GM23338 (cell line): ENCODE measurements around the gene LONRF2. TPM values are rescaled to one million over a fixed set of nuclear protein-coding genes. Genes with fewer than 3 reads are reported as not detected.

ENCODE experiments used
- ATAC-seq: fragments of 200-7000 bp; cut with Tn5 transposase; 3 replicates; pipeline ENCODE4 v1.9.1; 2020
- DNase-seq: peaks from one replicate; pipeline ENCODE4 v3.0.0-alpha.2; 2015; ENCODE audit warnings: low spot score
- H2AFZ ChIP-seq: fragments of 200-600 bp; sonication (generic); 2 replicates; pipeline ENCODE4 v1.8.0; 2016; ENCODE audit warnings: antibody characterized with exemption, mild to moderate bottlenecking, moderate library complexity
- H3F3A ChIP-seq: fragments of 200-600 bp; sonication (generic); replicated peaks from 2 replicates; pipeline ENCODE4 v1.8.0; 2017; ENCODE audit warnings: antibody characterized with exemption, mixed run types, low read depth
- H3K27ac ChIP-seq: fragments of 200-600 bp; sonication (generic); 2 replicates; pipeline ENCODE4 v1.6.1; 2016; ENCODE audit warnings: low read depth
- H3K27me3 ChIP-seq: fragments of 200-600 bp; sonication (generic); 2 replicates; pipeline ENCODE4 v1.8.0; 2016; ENCODE audit warnings: mild to moderate bottlenecking, mixed run types, moderate library complexity; ENCODE audit not compliant: insufficient read depth
- H3K36me3 ChIP-seq: fragments of 200-600 bp; sonication (generic); 2 replicates; pipeline ENCODE4 v1.8.0; 2016; ENCODE audit warnings: mild to moderate bottlenecking; ENCODE audit not compliant: insufficient read depth
- H3K4me1 ChIP-seq: fragments of 200-600 bp; sonication (generic); 2 replicates; pipeline ENCODE4 v1.8.0; 2016; ENCODE audit warnings: mild to moderate bottlenecking, moderate library complexity; ENCODE audit not compliant: insufficient read depth
- H3K4me2 ChIP-seq: fragments of 200-600 bp; sonication (generic); 2 replicates; pipeline ENCODE4 v1.7.1; 2017; ENCODE audit warnings: mixed run types
- H3K4me3 ChIP-seq: fragments of 200-600 bp; sonication (generic); 2 replicates; pipeline ENCODE4 v1.6.1; 2016; ENCODE audit warnings: mixed run types
- H3K79me2 ChIP-seq: fragments of 200-600 bp; sonication (generic); replicated peaks from 2 replicates; pipeline ENCODE4 v1.8.0; 2017; ENCODE audit warnings: mild to moderate bottlenecking; ENCODE audit not compliant: insufficient read depth
- H3K9me2 ChIP-seq: fragments of 200-600 bp; sonication (generic); 2 replicates; pipeline ENCODE4 v1.8.0; 2017; ENCODE audit not compliant: insufficient read depth
- H4K20me1 ChIP-seq: fragments of 200-600 bp; sonication (generic); replicated peaks from 2 replicates; pipeline ENCODE4 v1.8.0; 2017; ENCODE audit warnings: mild to moderate bottlenecking; ENCODE audit not compliant: insufficient read depth
- H3K27ac Mint-ChIP-seq: 2 replicates; pipeline ENCODE4 v1.8.0; 2020; ENCODE audit warnings: inconsistent platforms, mild to moderate bottlenecking, moderate library complexity, mixed read lengths
- H3K27me3 Mint-ChIP-seq: 3 replicates; pipeline ENCODE4 v1.8.0; 2022; ENCODE audit warnings: low read depth, mild to moderate bottlenecking, moderate library complexity, mixed read lengths, inconsistent platforms; ENCODE audit not compliant: insufficient read depth, poor library complexity
- H3K36me3 Mint-ChIP-seq: 3 replicates; pipeline ENCODE4 v1.8.0; 2021; ENCODE audit warnings: low read depth, mild to moderate bottlenecking, inconsistent platforms, moderate library complexity, mixed read lengths
- H3K4me1 Mint-ChIP-seq: 3 replicates; pipeline ENCODE4 v1.8.0; 2020; ENCODE audit warnings: mild to moderate bottlenecking, inconsistent platforms, mixed read lengths
- H3K4me3 Mint-ChIP-seq: 3 replicates; pipeline ENCODE4 v1.8.0; 2021; ENCODE audit warnings: moderate library complexity, mild to moderate bottlenecking, inconsistent platforms, mixed read lengths
- H3K9me3 Mint-ChIP-seq: 3 replicates; pipeline ENCODE4 v1.8.0; 2020; ENCODE audit warnings: moderate library complexity, mild to moderate bottlenecking, inconsistent platforms, mixed read lengths
- CREB1 ChIP-seq: fragments of 250-450 bp; sonication (Bioruptor Pico); IDR thresholded peaks from 2 replicates; pipeline ENCODE4 v1.5.0; 2020; ENCODE audit warnings: low read depth, mild to moderate bottlenecking, moderate library complexity
- EZH2 ChIP-seq: fragments of 200-600 bp; sonication (generic); IDR thresholded peaks from one replicate; pipeline ENCODE4 v1.8.0; 2017; ENCODE audit warnings: antibody characterized with exemption, mild to moderate bottlenecking, low read depth; ENCODE audit not compliant: unreplicated experiment
- EZH2phosphoT487 ChIP-seq: fragments of 200-600 bp; sonication (generic); IDR thresholded peaks from one replicate; pipeline ENCODE4 v1.8.1; 2018; ENCODE audit warnings: antibody characterized with exemption; ENCODE audit not compliant: unreplicated experiment
- STAT1 ChIP-seq: IDR thresholded peaks from one replicate; pipeline ENCODE4 v1.6.1; 2016; ENCODE audit warnings: antibody characterized with exemption; ENCODE audit not compliant: unreplicated experiment
- ZNF114 ChIP-seq: fragments of 250-450 bp; sonication (Bioruptor Pico); IDR thresholded peaks from 2 replicates; pipeline ENCODE4 v1.5.0; 2020; ENCODE audit warnings: mild to moderate bottlenecking, moderate library complexity
- polyA plus RNA-seq: library from polyadenylated mRNA; unstranded; fragments of >200 nt; fragmentation: Nextera tagmentation; extraction: Ambion mirVana; gene quantifications from 2 replicates; pipeline ENCODE4 v1.2.1, GENCODE V29; 2016
- total RNA-seq: library from RNA; depleted of rRNA; stranded (reverse); fragments of >200 nt; shearing (Covaris generic); gene quantifications from 2 replicates; pipeline ENCODE4 v1.2.3, GENCODE V29; 2014
- TF ChIP-seq, protein P1 (sequence below), 2 experiments: fragments of 200-600 bp in 1 of 2; sonication (generic) in 1 of 2; conservative IDR thresholded peaks; 2 replicates each; pipeline versions ENCODE4 v1.5.1 to v1.6.1; 2016 to 2017; ENCODE audit warnings: antibody characterized with exemption in 2 of 2, low read depth in 2 of 2, mild to moderate bottlenecking in 2 of 2, moderate library complexity in 1 of 2

The LONRF2 gene
- total and polyA plus RNA-seq, 2 experiments from 2014 or later = 0.05 to 0.24 TPM

GRCh38 chr2:100321179-100321865 lies 979 bp downstream of the LONRF2 start:
- TF ChIP-seq EZH2 = peak; percentile 37
- no peak for TF ChIP-seq STAT1
- TF ChIP-seq, protein P1, sequence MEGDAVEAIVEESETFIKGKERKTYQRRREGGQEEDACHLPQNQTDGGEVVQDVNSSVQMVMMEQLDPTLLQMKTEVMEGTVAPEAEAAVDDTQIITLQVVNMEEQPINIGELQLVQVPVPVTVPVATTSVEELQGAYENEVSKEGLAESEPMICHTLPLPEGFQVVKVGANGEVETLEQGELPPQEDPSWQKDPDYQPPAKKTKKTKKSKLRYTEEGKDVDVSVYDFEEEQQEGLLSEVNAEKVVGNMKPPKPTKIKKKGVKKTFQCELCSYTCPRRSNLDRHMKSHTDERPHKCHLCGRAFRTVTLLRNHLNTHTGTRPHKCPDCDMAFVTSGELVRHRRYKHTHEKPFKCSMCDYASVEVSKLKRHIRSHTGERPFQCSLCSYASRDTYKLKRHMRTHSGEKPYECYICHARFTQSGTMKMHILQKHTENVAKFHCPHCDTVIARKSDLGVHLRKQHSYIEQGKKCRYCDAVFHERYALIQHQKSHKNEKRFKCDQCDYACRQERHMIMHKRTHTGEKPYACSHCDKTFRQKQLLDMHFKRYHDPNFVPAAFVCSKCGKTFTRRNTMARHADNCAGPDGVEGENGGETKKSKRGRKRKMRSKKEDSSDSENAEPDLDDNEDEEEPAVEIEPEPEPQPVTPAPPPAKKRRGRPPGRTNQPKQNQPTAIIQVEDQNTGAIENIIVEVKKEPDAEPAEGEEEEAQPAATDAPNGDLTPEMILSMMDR (conservative IDR thresholded peaks at IDR 0.05; ENCODE audit: low read depth in 2 of 2) = peak; percentile 32 to 36; a peak in 3 of 4 replicates

DNA sequence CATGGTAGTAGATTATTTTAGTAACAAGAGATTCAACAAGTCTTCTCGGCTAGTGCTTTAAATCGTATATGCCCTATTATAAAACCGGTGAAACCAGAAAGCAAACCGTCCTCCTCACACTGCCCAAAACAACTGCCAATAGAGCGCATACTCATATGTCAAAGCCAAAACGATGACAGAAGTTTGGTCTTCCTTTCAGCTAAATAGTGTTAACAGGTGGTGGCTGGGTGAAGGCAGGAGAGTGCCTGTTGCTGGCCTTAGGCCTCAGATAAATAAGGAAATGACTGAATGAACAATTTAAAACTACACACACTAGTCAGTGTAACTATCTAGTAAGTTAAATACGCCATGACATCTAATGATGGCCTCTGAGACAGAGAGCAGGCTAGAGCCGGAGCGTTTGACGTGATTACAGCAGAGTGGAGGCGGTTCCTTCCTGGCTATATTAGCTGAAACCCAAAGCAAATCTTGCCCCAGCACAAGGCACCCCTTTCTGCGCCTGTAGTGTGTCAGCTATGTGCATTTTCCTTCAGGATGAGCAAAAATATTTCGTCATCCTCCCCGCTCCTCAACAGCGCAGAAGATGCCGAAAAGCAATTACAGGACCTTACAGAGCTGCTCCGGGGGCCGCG lies 1.6 kb downstream of the LONRF2 start:
- H3K4me1 Mint-ChIP-seq = peaks cover 2% of the 10 kb centered on the region; the same call in 1 of the 3 replicates
- no peak overlapping the region for H3K27ac ChIP-seq
- peak overlapping the region; percentile 54 for H3K4me3 ChIP-seq
- peaks cover 32% of the 10 kb centered on the region for H3K9me3 Mint-ChIP-seq
- peaks cover 12% of the 10 kb centered on the region; the same call in 1 of the 2 replicates for H3K36me3 ChIP-seq
- H3K27me3 ChIP-seq = peaks cover 63% of the 10 kb centered on the region
- peak overlapping the region; percentile 65 for H3K4me3 Mint-ChIP-seq
- H3K9me2 ChIP-seq = no peaks in the 10 kb centered on the region
- DNase-seq (no peak), ATAC-seq (peak; percentile 46)
- peaks cover 22% of the 10 kb centered on the region for H3K36me3 Mint-ChIP-seq
- H3K27ac Mint-ChIP-seq = no peak overlapping the region
- no peaks in the 10 kb centered on the region for H3K79me2 ChIP-seq
- peak overlapping the region; percentile 83 for H3K4me2 ChIP-seq
- H3F3A ChIP-seq = no peaks in the 10 kb centered on the region
- H3K4me1 ChIP-seq = no peaks in the 10 kb centered on the region
- TF ChIP-seq EZH2phosphoT487 = no peak
- TF ChIP-seq, protein P1 (conservative IDR thresholded peaks at IDR 0.05; ENCODE audit: low read depth in 2 of 2) = no peak
- no peak for TF ChIP-seq EZH2
- TF ChIP-seq CREB1 (CRISPR knock-in tag) = no peak
- TF ChIP-seq ZNF114 = no peak
- peak overlapping the region; percentile 68; the same call in 1 of the 2 replicates for H2AFZ ChIP-seq
- no peaks in the 10 kb centered on the region for H4K20me1 ChIP-seq
- H3K27me3 Mint-ChIP-seq = peaks cover 35% of the 10 kb centered on the region

More at GRCh38 chr2:100321179-100321865, 979 bp downstream of the LONRF2 start:
- Histone ChIP-seq H3K36me3 (peaks cover 12% of the 10 kb centered on the region; the same call in 1 of the 2 replicates), H3K4me3 (peak overlapping the region; percentile 56), H3K27ac (no peak overlapping the region), H2AFZ (peak overlapping the region; percentile 68; the same call in 1 of the 2 replicates), H3K4me2 (peak overlapping the region; percentile 83), H3K9me2 (no peaks in the 10 kb centered on the region), H3K79me2 (no peaks in the 10 kb centered on the region), H3F3A (no peaks in the 10 kb centered on the region), H3K4me1 (no peaks in the 10 kb centered on the region), H4K20me1 (no peaks in the 10 kb centered on the region), H3K27me3 (peaks cover 63% of the 10 kb centered on the region)
- peaks cover 35% of the 10 kb centered on the region for H3K27me3 Mint-ChIP-seq
- peaks cover 22% of the 10 kb centered on the region for H3K36me3 Mint-ChIP-seq
- DNase-seq (peak; percentile 82), ATAC-seq (peak; percentile 89)
- peaks cover 2% of the 10 kb centered on the region; the same call in 1 of the 3 replicates for H3K4me1 Mint-ChIP-seq
- H3K9me3 Mint-ChIP-seq = peaks cover 28% of the 10 kb centered on the region
- peak overlapping the region; percentile 65 for H3K4me3 Mint-ChIP-seq
- no peak overlapping the region for H3K27ac Mint-ChIP-seq
